Muscle of leg (tissue), 11 donors: Measurements from ENCODE around the gene PRLR. TPM values are rescaled to one million over a fixed set of nuclear protein-coding genes. Genes with fewer than 3 reads are reported as not detected.

Source experiments
- DNase-seq: peaks from one replicate; pipeline ENCODE4 v3.0.0; 2013
- H3K27ac ChIP-seq: one replicate; pipeline ENCODE4 v1.5.1; 2013; ENCODE audit warnings: mild to moderate bottlenecking, low read length, control low read depth
- H3K27me3 ChIP-seq: one replicate; pipeline ENCODE4 v1.6.1; 2013; ENCODE audit warnings: low read length; ENCODE audit not compliant: control insufficient read depth, insufficient read depth
- H3K36me3 ChIP-seq: one replicate; pipeline ENCODE4 v1.6.1; 2013; ENCODE audit warnings: low read length; ENCODE audit not compliant: control insufficient read depth, insufficient read depth
- H3K4me1 ChIP-seq: one replicate; pipeline ENCODE4 v1.6.1; 2013; ENCODE audit warnings: low read length; ENCODE audit not compliant: control insufficient read depth, insufficient read depth
- H3K4me3 ChIP-seq: one replicate; pipeline ENCODE4 v1.5.1; 2013; ENCODE audit warnings: low read length, control low read depth
- H3K9me3 ChIP-seq: replicated peaks from 2 replicates; pipeline ENCODE4 v1.6.1; 2013; ENCODE audit warnings: low read depth, low read length; ENCODE audit not compliant: control insufficient read depth
- WGBS: methylation state at CpG from one replicate; pipeline ENCODE4 v1.1.5; 2013; ENCODE audit warnings: missing lambda C conversion rate; ENCODE audit not compliant: insufficient coverage; 5-methylcytosine and 5-hydroxymethylcytosine counted together
- polyA plus RNA-seq, 8 donors: library from polyadenylated mRNA; unstranded; fragments of 120-200 nt; gene quantifications; one replicate each; pipeline versions ENCODE4 v1.2.1 to v1.2.3, GENCODE V29; 2013; ENCODE audit warnings: inconsistent platforms in 1 of 8, low replicate concordance in 1 of 8; ENCODE audit not compliant: insufficient read length in 8 of 8, insufficient read depth in 1 of 8
- total RNA-seq: library from RNA; stranded (reverse); fragments of 120-200 nt; gene quantifications from one replicate; pipeline ENCODE4 v1.2.4, GENCODE V29; 2013

PRLR gene
- total and polyA plus RNA-seq, 9 donors, result 0.15 to 2.5 (median 0.53) TPM

- peaks cover 6% of the 10 kb centered on the region for H3K4me1 ChIP-seq
- H3K9me3 ChIP-seq, result no peaks in the 10 kb centered on the region
- no peak overlapping the region for H3K27ac ChIP-seq
- no peak for DNase-seq
- H3K27me3 ChIP-seq, result no peaks in the 10 kb centered on the region
- no CpG with 5 or more reads among the region's 1 CpG for WGBS
- H3K4me3 ChIP-seq, result no peak overlapping the region
- H3K36me3 ChIP-seq, result no peaks in the 10 kb centered on the region
Measured at GRCh38 chr5:35149041-35149440, 81.2 kb downstream of the PRLR start.

- Histone ChIP-seq H3K27me3 (no peaks in the 10 kb centered on the region), H3K4me3 (no peak overlapping the region), H3K4me1 (peaks cover 3% of the 10 kb centered on the region), H3K27ac (no peak overlapping the region), H3K36me3 (no peaks in the 10 kb centered on the region), H3K9me3 (no peaks in the 10 kb centered on the region)
- no peak for DNase-seq
- 80% methylated on average over 1 of the region's 3 CpGs for WGBS
Measured at GRCh38 chr5:35146406-35146805, 83.9 kb downstream of the PRLR start.

- H3K27me3 ChIP-seq, result no peaks in the 10 kb centered on the region
- no peak overlapping the region for H3K4me3 ChIP-seq
- H3K9me3 ChIP-seq, result no peaks in the 10 kb centered on the region
- no CpG with 5 or more reads among the region's 2 CpGs for WGBS
- H3K4me1 ChIP-seq, result no peaks in the 10 kb centered on the region
- DNase-seq, result no peak
- no peaks in the 10 kb centered on the region for H3K36me3 ChIP-seq
- no peak overlapping the region for H3K27ac ChIP-seq
Measured at GRCh38 chr5:35145691-35146317, 84.5 kb downstream of the PRLR start.

- H3K27me3 ChIP-seq, result no peaks in the 10 kb centered on the region
- WGBS, result 53% methylated on average over 2 of the region's 5 CpGs
- H3K9me3 ChIP-seq, result no peaks in the 10 kb centered on the region
- no peaks in the 10 kb centered on the region for H3K36me3 ChIP-seq
- H3K27ac ChIP-seq, result no peak overlapping the region
- no peak for DNase-seq
- no peak overlapping the region for H3K4me3 ChIP-seq
- H3K4me1 ChIP-seq, result no peaks in the 10 kb centered on the region
Measured at GRCh38 chr5:35145012-35145411, 85.3 kb downstream of the PRLR start.

- Histone ChIP-seq H3K4me1 (no peaks in the 10 kb centered on the region), H3K27me3 (no peaks in the 10 kb centered on the region), H3K4me3 (no peak overlapping the region), H3K9me3 (no peaks in the 10 kb centered on the region), H3K36me3 (no peaks in the 10 kb centered on the region), H3K27ac (no peak overlapping the region)
- DNase-seq, result no peak
- WGBS, result no CpG with 5 or more reads among the region's 3 CpGs
Measured at GRCh38 chr5:35143841-35144240, 86.4 kb downstream of the PRLR start.

GRCh38 chr5:35141739-35142138, 88.5 kb downstream of the PRLR start:
- Histone ChIP-seq H3K9me3 (no peaks in the 10 kb centered on the region), H3K36me3 (no peaks in the 10 kb centered on the region), H3K4me1 (no peaks in the 10 kb centered on the region), H3K27me3 (no peaks in the 10 kb centered on the region), H3K27ac (no peak overlapping the region), H3K4me3 (no peak overlapping the region)
- no CpG with 5 or more reads among the region's 4 CpGs for WGBS
- DNase-seq, result no peak

- H3K4me1 ChIP-seq, result no peaks in the 10 kb centered on the region
- no peaks in the 10 kb centered on the region for H3K9me3 ChIP-seq
- WGBS, result no CpG with 5 or more reads among the region's 1 CpG
- no peaks in the 10 kb centered on the region for H3K27me3 ChIP-seq
- no peaks in the 10 kb centered on the region for H3K36me3 ChIP-seq
- DNase-seq, result no peak
- no peak overlapping the region for H3K27ac ChIP-seq
- H3K4me3 ChIP-seq, result no peak overlapping the region
Measured at GRCh38 chr5:35138232-35138631, 92.1 kb downstream of the PRLR start.

GRCh38 chr5:35136386-35136785, 93.9 kb downstream of the PRLR start:
- no peak overlapping the region for H3K27ac ChIP-seq
- no peaks in the 10 kb centered on the region for H3K9me3 ChIP-seq
- no peaks in the 10 kb centered on the region for H3K4me1 ChIP-seq
- 65% methylated on average over 2 of the region's 4 CpGs for WGBS
- H3K27me3 ChIP-seq, result no peaks in the 10 kb centered on the region
- no peak overlapping the region for H3K4me3 ChIP-seq
- no peaks in the 10 kb centered on the region for H3K36me3 ChIP-seq
- DNase-seq, result no peak

- no peak overlapping the region for H3K4me3 ChIP-seq
- no peaks in the 10 kb centered on the region for H3K36me3 ChIP-seq
- no peaks in the 10 kb centered on the region for H3K9me3 ChIP-seq
- DNase-seq, result no peak
- no peaks in the 10 kb centered on the region for H3K4me1 ChIP-seq
- H3K27me3 ChIP-seq, result no peaks in the 10 kb centered on the region
- 90% methylated on average over 5 of the region's 9 CpGs for WGBS
- no peak overlapping the region for H3K27ac ChIP-seq
Measured at GRCh38 chr5:35135239-35135700, 95.0 kb downstream of the PRLR start.

- H3K9me3 ChIP-seq, result no peaks in the 10 kb centered on the region
- DNase-seq, result no peak
- no peaks in the 10 kb centered on the region for H3K36me3 ChIP-seq
- no peak overlapping the region for H3K27ac ChIP-seq
- 93% methylated on average over 2 of the region's 9 CpGs for WGBS
- H3K27me3 ChIP-seq, result no peaks in the 10 kb centered on the region
- H3K4me3 ChIP-seq, result no peak overlapping the region
- H3K4me1 ChIP-seq, result no peaks in the 10 kb centered on the region
Measured at GRCh38 chr5:35134278-35135030, 95.8 kb downstream of the PRLR start.
